ENCODE measurements around the gene ARNT2.

GRCh38 chr15:80588801-80589200 lies 184.6 kb downstream of the ARNT2 start:
- TF ChIP-seq, protein P1, sequence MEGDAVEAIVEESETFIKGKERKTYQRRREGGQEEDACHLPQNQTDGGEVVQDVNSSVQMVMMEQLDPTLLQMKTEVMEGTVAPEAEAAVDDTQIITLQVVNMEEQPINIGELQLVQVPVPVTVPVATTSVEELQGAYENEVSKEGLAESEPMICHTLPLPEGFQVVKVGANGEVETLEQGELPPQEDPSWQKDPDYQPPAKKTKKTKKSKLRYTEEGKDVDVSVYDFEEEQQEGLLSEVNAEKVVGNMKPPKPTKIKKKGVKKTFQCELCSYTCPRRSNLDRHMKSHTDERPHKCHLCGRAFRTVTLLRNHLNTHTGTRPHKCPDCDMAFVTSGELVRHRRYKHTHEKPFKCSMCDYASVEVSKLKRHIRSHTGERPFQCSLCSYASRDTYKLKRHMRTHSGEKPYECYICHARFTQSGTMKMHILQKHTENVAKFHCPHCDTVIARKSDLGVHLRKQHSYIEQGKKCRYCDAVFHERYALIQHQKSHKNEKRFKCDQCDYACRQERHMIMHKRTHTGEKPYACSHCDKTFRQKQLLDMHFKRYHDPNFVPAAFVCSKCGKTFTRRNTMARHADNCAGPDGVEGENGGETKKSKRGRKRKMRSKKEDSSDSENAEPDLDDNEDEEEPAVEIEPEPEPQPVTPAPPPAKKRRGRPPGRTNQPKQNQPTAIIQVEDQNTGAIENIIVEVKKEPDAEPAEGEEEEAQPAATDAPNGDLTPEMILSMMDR (IDR thresholded peaks at IDR 0.05): no peak
- TF ChIP-seq, protein P2, sequence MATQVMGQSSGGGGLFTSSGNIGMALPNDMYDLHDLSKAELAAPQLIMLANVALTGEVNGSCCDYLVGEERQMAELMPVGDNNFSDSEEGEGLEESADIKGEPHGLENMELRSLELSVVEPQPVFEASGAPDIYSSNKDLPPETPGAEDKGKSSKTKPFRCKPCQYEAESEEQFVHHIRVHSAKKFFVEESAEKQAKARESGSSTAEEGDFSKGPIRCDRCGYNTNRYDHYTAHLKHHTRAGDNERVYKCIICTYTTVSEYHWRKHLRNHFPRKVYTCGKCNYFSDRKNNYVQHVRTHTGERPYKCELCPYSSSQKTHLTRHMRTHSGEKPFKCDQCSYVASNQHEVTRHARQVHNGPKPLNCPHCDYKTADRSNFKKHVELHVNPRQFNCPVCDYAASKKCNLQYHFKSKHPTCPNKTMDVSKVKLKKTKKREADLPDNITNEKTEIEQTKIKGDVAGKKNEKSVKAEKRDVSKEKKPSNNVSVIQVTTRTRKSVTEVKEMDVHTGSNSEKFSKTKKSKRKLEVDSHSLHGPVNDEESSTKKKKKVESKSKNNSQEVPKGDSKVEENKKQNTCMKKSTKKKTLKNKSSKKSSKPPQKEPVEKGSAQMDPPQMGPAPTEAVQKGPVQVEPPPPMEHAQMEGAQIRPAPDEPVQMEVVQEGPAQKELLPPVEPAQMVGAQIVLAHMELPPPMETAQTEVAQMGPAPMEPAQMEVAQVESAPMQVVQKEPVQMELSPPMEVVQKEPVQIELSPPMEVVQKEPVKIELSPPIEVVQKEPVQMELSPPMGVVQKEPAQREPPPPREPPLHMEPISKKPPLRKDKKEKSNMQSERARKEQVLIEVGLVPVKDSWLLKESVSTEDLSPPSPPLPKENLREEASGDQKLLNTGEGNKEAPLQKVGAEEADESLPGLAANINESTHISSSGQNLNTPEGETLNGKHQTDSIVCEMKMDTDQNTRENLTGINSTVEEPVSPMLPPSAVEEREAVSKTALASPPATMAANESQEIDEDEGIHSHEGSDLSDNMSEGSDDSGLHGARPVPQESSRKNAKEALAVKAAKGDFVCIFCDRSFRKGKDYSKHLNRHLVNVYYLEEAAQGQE (IDR thresholded peaks at IDR 0.05; ENCODE audit: low read depth, low read length): no peak
- TF ChIP-seq SIN3A (IDR thresholded peaks at IDR 0.05; ENCODE audit: borderline replicate concordance, low read depth, low read length): no peak
- peak in 1 of 2 experiments; percentile 58; a peak in 1 of 4 replicates for TF ChIP-seq EP300 (IDR thresholded peaks at IDR 0.05; ENCODE audit: borderline replicate concordance in 1 of 2, low read depth in 1 of 2, low read length in 1 of 2)
- TF ChIP-seq RFX5 (IDR thresholded peaks at IDR 0.05; ENCODE audit: low read length): no peak
- no peak for TF ChIP-seq CHD2 (IDR thresholded peaks at IDR 0.05; ENCODE audit: low read length, partially characterized antibody)
- TF ChIP-seq, protein P3, sequence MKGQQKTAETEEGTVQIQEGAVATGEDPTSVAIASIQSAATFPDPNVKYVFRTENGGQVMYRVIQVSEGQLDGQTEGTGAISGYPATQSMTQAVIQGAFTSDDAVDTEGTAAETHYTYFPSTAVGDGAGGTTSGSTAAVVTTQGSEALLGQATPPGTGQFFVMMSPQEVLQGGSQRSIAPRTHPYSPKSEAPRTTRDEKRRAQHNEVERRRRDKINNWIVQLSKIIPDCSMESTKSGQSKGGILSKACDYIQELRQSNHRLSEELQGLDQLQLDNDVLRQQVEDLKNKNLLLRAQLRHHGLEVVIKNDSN (IDR thresholded peaks at IDR 0.05; ENCODE audit: borderline replicate concordance, low read depth): no peak
- peak; percentile 33; the same call in 1 of the 2 replicates for TF ChIP-seq POLR2AphosphoS5 (IDR thresholded peaks at IDR 0.05; ENCODE audit: low read depth, low read length)
- TF ChIP-seq YY1 (IDR thresholded peaks at IDR 0.05; ENCODE audit: low read depth): no peak
- TF ChIP-seq PBX3 (IDR thresholded peaks at IDR 0.05): peak; percentile 48; the same call in 1 of the 2 replicates
- TF ChIP-seq RAD21 (IDR thresholded peaks at IDR 0.05; ENCODE audit: low read length): no peak
- no peak; the same call in 1 of the 2 replicates for TF ChIP-seq RXRA (IDR thresholded peaks at IDR 0.05; ENCODE audit: borderline replicate concordance, low read depth)
- no peak for TF ChIP-seq SMC3 (IDR thresholded peaks at IDR 0.05; ENCODE audit: low read depth, low read length)
- TF ChIP-seq EZH2phosphoT487 (IDR thresholded peaks at IDR 0.05; ENCODE audit: borderline replicate concordance, low read depth): no peak
